Lung (tissue), 12 donors: ENCODE data around the gene TBK1. TPM values are rescaled to one million over a fixed set of nuclear protein-coding genes. Genes with fewer than 3 reads are reported as not detected.

ENCODE experiments used
- ATAC-seq: fragments of 200-7000 bp; cut with Tn5 transposase; one replicate; pipeline ENCODE4 v1.9.1; 2020; ENCODE audit warnings: moderate number of reproducible peaks; ENCODE audit not compliant: insufficient read depth, low FRiP score
- DNase-seq, 3 donors: peaks; one replicate each; pipeline ENCODE4 v3.0.0-alpha.2; 2013 to 2017
- H3K27ac ChIP-seq, 2 donors: one replicate each; pipeline ENCODE4 v1.5.1; 2013; ENCODE audit warnings: mild to moderate bottlenecking in 2 of 2, moderate library complexity in 2 of 2, control low read depth in 1 of 2, inconsistent platforms in 1 of 2, low read depth in 1 of 2, low read length in 1 of 2
- H3K27me3 ChIP-seq, 3 donors: one replicate each; pipeline ENCODE4 v1.5.1; 2013; ENCODE audit warnings: low read length in 2 of 3; ENCODE audit not compliant: control insufficient read depth in 3 of 3, insufficient read depth in 3 of 3
- H3K36me3 ChIP-seq, 4 donors: one replicate each; pipeline ENCODE4 v1.5.1; 2013; ENCODE audit warnings: low read length in 4 of 4, mild to moderate bottlenecking in 1 of 4, moderate library complexity in 1 of 4; ENCODE audit not compliant: control insufficient read depth in 4 of 4, insufficient read depth in 4 of 4
- H3K4me1 ChIP-seq, 5 donors: one replicate each; pipeline ENCODE4 v1.5.1; 2013; ENCODE audit warnings: low read length in 5 of 5, mild to moderate bottlenecking in 2 of 5, moderate library complexity in 1 of 5; ENCODE audit not compliant: control insufficient read depth in 5 of 5, insufficient read depth in 5 of 5
- H3K4me3 ChIP-seq: one replicate; pipeline ENCODE4 v1.5.1; 2013; ENCODE audit warnings: mild to moderate bottlenecking, control low read depth, moderate library complexity
- H3K9ac ChIP-seq, 2 donors: one replicate each; pipeline ENCODE4 v1.5.1; 2013; ENCODE audit warnings: low read length in 2 of 2, control low read depth in 1 of 2; ENCODE audit not compliant: insufficient read depth in 1 of 2
- H3K9me3 ChIP-seq, 4 donors: one replicate each; pipeline ENCODE4 v1.5.1; 2013; ENCODE audit warnings: low read length in 3 of 4, mild to moderate bottlenecking in 1 of 4, moderate library complexity in 1 of 4; ENCODE audit not compliant: control insufficient read depth in 4 of 4, insufficient read depth in 3 of 4
- CTCF ChIP-seq: IDR thresholded peaks from 2 replicates; pipeline ENCODE4 v1.5.1; 2012; ENCODE audit warnings: mild to moderate bottlenecking; ENCODE audit errors: control extremely low read depth, extremely low read depth
- WGBS, 2 donors: extraction: QIAGEN DNeasy Blood & Tissue Kit; methylation state at CpG; one replicate each; pipeline ENCODE4 v1.1.7; 2013; 5-methylcytosine and 5-hydroxymethylcytosine counted together
- polyA plus RNA-seq, 2 donors: library from polyadenylated mRNA; stranded (reverse); fragments of 200-250 nt; gene quantifications; one replicate each; pipeline ENCODE4 v1.2.1, GENCODE V29; 2013
- total RNA-seq, 2 donors: library from RNA; depleted of rRNA in 1 of 2; stranded (reverse); fragments of >200 nt in 1 of 2; gene quantifications; one replicate each; pipeline ENCODE4 v1.2.1, GENCODE V29; 2014 to 2021
- donor health status: control.
- donor health status: control.
- donor health status: Bipolar disorder and iron deficiency.
- donor health status: healthy.
- donor health status: DM: yes; HTN: yes; CAD: no.

The TBK1 gene
- total and polyA plus RNA-seq, 4 donors, result 14.5 to 50.1 (median 18.7) TPM

- Histone ChIP-seq H3K36me3 (peaks cover 4 to 13% (median 10%) of the 10 kb centered on the region in 4 donors), H3K4me3 (no peak overlapping the region), H3K27ac (peak overlapping the region in 1 of 2 donors; percentile 39), H3K4me1 (peaks cover 0 to 25% (median 3%) of the 10 kb centered on the region in 5 donors), H3K9me3 (no peaks in the 10 kb centered on the region), H3K27me3 (no peaks in the 10 kb centered on the region), H3K9ac (peak overlapping the region; percentile 72 to 86)
- no peak for TF ChIP-seq CTCF
- ATAC-seq (no peak), DNase-seq (peak in 2 of 3 donors; percentile 14 to 29)
- WGBS, 2 donors, result 15 to 19% methylated on average over 8 of the region's 8 CpGs
Measured at GRCh38 chr12:64450711-64451486, 1.0 kb upstream of the TBK1 start.

- no peaks in the 10 kb centered on the region for H3K9me3 ChIP-seq
- H3K4me3 ChIP-seq, result peak overlapping the region; percentile 81
- 0 to 1% methylated on average over 16 of the region's 16 CpGs for WGBS, 2 donors
- no peak for TF ChIP-seq CTCF
- H3K9ac ChIP-seq, result peak overlapping the region; percentile 57 to 72
- peaks cover 0 to 29% (median 3%) of the 10 kb centered on the region in 5 donors for H3K4me1 ChIP-seq
- peak overlapping the region; percentile 94 to 99 for H3K27ac ChIP-seq
- H3K36me3 ChIP-seq, result peaks cover 0 to 7% (median 4%) of the 10 kb centered on the region in 4 donors
- peak; percentile 53 for ATAC-seq
- H3K27me3 ChIP-seq, result no peaks in the 10 kb centered on the region
- DNase-seq, result peak; percentile 22 to 66 (median 52)
Measured at GRCh38 chr12:64452559-64453329, 824 bp downstream of the TBK1 start.

GRCh38 chr12:64455506-64455905, 3.6 kb downstream of the TBK1 start:
- peak in 2 of 3 donors; percentile 59 to 68 for DNase-seq
- no peaks in the 10 kb centered on the region for H3K27me3 ChIP-seq
- H3K4me1 ChIP-seq, result peaks cover 0 to 29% (median 11%) of the 10 kb centered on the region in 5 donors
- ATAC-seq, result no peak
- H3K9ac ChIP-seq, result no peak overlapping the region
- WGBS, 2 donors, result 82 to 94% methylated on average over 1 of the region's 1 CpG
- peaks cover 0 to 8% (median 5%) of the 10 kb centered on the region in 4 donors for H3K36me3 ChIP-seq
- no peaks in the 10 kb centered on the region for H3K9me3 ChIP-seq
- no peak for TF ChIP-seq CTCF
- H3K4me3 ChIP-seq, result no peak overlapping the region
- H3K27ac ChIP-seq, result no peak overlapping the region
